SK-N-SH (cell line): ENCODE results near the gene EXOC8. TPM values are rescaled to one million over a fixed set of nuclear protein-coding genes. Genes with fewer than 3 reads are reported as not detected.
"Not testable (repeated sequence)": the region's sequence is repeated elsewhere in the genome, so short reads cannot be mapped to it uniquely, and the experiment has no call there.

Experiments
- CTCF ChIA-PET: fragments of 300-600, 350-600 bp; formaldehyde crosslinking; extraction: SDS; loops from one replicate; lab custom pipeline; 2021; lab: Yijun Ruan, JAX
- POLR2A ChIA-PET: fragments of 350-600 bp; sonication (Branson Sonifier 250); formaldehyde crosslinking; extraction: SDS; loops from one replicate; lab custom pipeline; 2020; ENCODE audit warnings: antibody characterized with exemption, inconsistent platforms; lab: Yijun Ruan, JAX
- DNase-seq: peaks from one replicate; pipeline ENCODE4 v3.0.0; 2012
- H2AFZ ChIP-seq: fragments of 200-600 bp; sonication (generic); 2 replicates; pipeline ENCODE4 v1.8.1; 2016; ENCODE audit warnings: antibody characterized with exemption, mild to moderate bottlenecking, low read depth
- H3F3A ChIP-seq: fragments of 200-600 bp; sonication (generic); replicated peaks from 2 replicates; pipeline ENCODE3; 2016; ENCODE audit warnings: antibody characterized with exemption, mild to moderate bottlenecking; ENCODE audit not compliant: insufficient read depth
- H3K27ac ChIP-seq, 2 experiments: fragments of 200-500 bp in 1 of 2; fragments of 200-600 bp in 1 of 2; sonication (Bioruptor generic) in 1 of 2; sonication (generic), shearing (Covaris generic) in 1 of 2; 2 replicates each; pipeline versions ENCODE4 v1.5.1 to v1.6.1; 2014 to 2016; ENCODE audit warnings: low read depth in 2 of 2, inconsistent platforms in 1 of 2, low read length in 1 of 2, mild to moderate bottlenecking in 1 of 2, mixed read lengths in 1 of 2
- H3K27me3 ChIP-seq: fragments of 200-600 bp; sonication (generic), shearing (Covaris generic); 2 replicates; pipeline ENCODE4 v1.6.1; 2016; ENCODE audit warnings: mixed run types; ENCODE audit not compliant: insufficient read depth
- H3K36me3 ChIP-seq, 2 experiments: fragments of 200-500 bp in 1 of 2; fragments of 200-600 bp in 1 of 2; sonication (Bioruptor generic) in 1 of 2; sonication (generic) in 1 of 2; replicated peaks in 1 of 2; 2 replicates each; pipeline versions ENCODE3 to v1.5.1; 2014 to 2016; ENCODE audit warnings: low read length in 1 of 2, mild to moderate bottlenecking in 1 of 2; ENCODE audit not compliant: insufficient read depth in 2 of 2, control insufficient read depth in 1 of 2
- H3K4me1 ChIP-seq, 2 experiments: fragments of 200-500 bp in 1 of 2; fragments of 200-600 bp in 1 of 2; sonication (Bioruptor generic) in 1 of 2; sonication (generic), shearing (Covaris generic) in 1 of 2; 2 replicates each; pipeline versions ENCODE4 v1.5.1 to v1.6.1; 2014 to 2016; ENCODE audit warnings: low read depth in 1 of 2, low read length in 1 of 2, mixed run types in 1 of 2; ENCODE audit not compliant: insufficient read depth in 2 of 2, control insufficient read depth in 1 of 2
- H3K4me2 ChIP-seq: fragments of 200-600 bp; sonication (generic), shearing (Covaris generic); 2 replicates; pipeline ENCODE4 v1.6.1; 2017; ENCODE audit warnings: mixed run types
- H3K4me3 ChIP-seq, 2 experiments: fragments of 200-500 bp in 1 of 2; fragments of 200-600 bp in 1 of 2; sonication (Bioruptor generic) in 1 of 2; sonication (generic), shearing (Covaris generic) in 1 of 2; 2 replicates each; pipeline versions ENCODE4 v1.5.1 to v1.8.1; 2014 to 2016; ENCODE audit warnings: low read depth in 2 of 2, inconsistent platforms in 1 of 2, low read length in 1 of 2, mild to moderate bottlenecking in 1 of 2, mixed read lengths in 1 of 2, moderate library complexity in 1 of 2
- H3K79me2 ChIP-seq: fragments of 200-600 bp; sonication (generic); 2 replicates; pipeline ENCODE4 v1.8.1; 2017; ENCODE audit warnings: mild to moderate bottlenecking; ENCODE audit not compliant: insufficient read depth
- H3K9ac ChIP-seq: fragments of 200-600 bp; sonication (generic); 2 replicates; pipeline ENCODE4 v1.6.1; 2017; ENCODE audit warnings: mixed run types
- H3K9me2 ChIP-seq: fragments of 200-600 bp; sonication (generic); 2 replicates; pipeline ENCODE4 v1.6.1; 2017; ENCODE audit warnings: mixed run types
- H3K9me3 ChIP-seq: fragments of 200-600 bp; sonication (generic); 2 replicates; pipeline ENCODE4 v1.6.1; 2017; ENCODE audit warnings: mixed run types, mild to moderate bottlenecking, moderate library complexity
- H4K20me1 ChIP-seq: fragments of 200-600 bp; sonication (generic); 2 replicates; pipeline ENCODE4 v1.6.1; 2017; ENCODE audit warnings: mild to moderate bottlenecking, mixed run types; ENCODE audit not compliant: insufficient read depth
- CTCF ChIP-seq: fragments of 200-600 bp; sonication (generic); IDR thresholded peaks from 2 replicates; pipeline ENCODE4 v1.6.1; 2017; ENCODE audit warnings: antibody characterized with exemption, mild to moderate bottlenecking, moderate library complexity
- NRF1 ChIP-seq: IDR thresholded peaks from 2 replicates; pipeline ENCODE4 v1.6.1; 2012; ENCODE audit warnings: low read depth, mild to moderate bottlenecking, low read length
- POLR2AphosphoS5 ChIP-seq: IDR thresholded peaks from 2 replicates; pipeline ENCODE4 v1.6.1; 2012; ENCODE audit warnings: low read depth, low read length
- RAD21 ChIP-seq: IDR thresholded peaks from 2 replicates; pipeline ENCODE4 v1.6.1; 2012; ENCODE audit warnings: mild to moderate bottlenecking, low read length
- RCOR1 ChIP-seq: fragments of 150-350 bp; IDR thresholded peaks from 2 replicates; pipeline ENCODE4 v1.6.1; 2017; ENCODE audit warnings: antibody characterized with exemption, low read length
- RFX5 ChIP-seq: IDR thresholded peaks from 2 replicates; pipeline ENCODE4 v1.6.1; 2012; ENCODE audit warnings: mild to moderate bottlenecking, improper control_type of control experiment, low read length
- RXRA ChIP-seq: IDR thresholded peaks from 2 replicates; pipeline ENCODE4 v1.4.0; 2012; ENCODE audit warnings: low read depth, mild to moderate bottlenecking, borderline replicate concordance
- TCF12 ChIP-seq: IDR thresholded peaks from 2 replicates; pipeline ENCODE4 v1.4.0; 2012
- USF1 ChIP-seq: IDR thresholded peaks from 2 replicates; pipeline ENCODE4 v1.4.0; 2012; ENCODE audit warnings: low read depth, borderline replicate concordance
- YY1 ChIP-seq: IDR thresholded peaks from 2 replicates; pipeline ENCODE4 v1.4.0; 2012; ENCODE audit warnings: low read depth, mild to moderate bottlenecking
- ZBTB33 ChIP-seq: IDR thresholded peaks from 2 replicates; pipeline ENCODE4 v1.4.0; 2012; ENCODE audit warnings: low read depth, borderline replicate concordance
- WGBS: methylation state at CpG from one replicate; pipeline ENCODE4 v1.1.6; 2017; ENCODE audit warnings: low lambda C conversion rate; 5-methylcytosine and 5-hydroxymethylcytosine counted together
- polyA plus RNA-seq, 3 experiments: library from polyadenylated mRNA; depleted of rRNA; stranded (reverse); fragments of >200 nt; gene quantifications; 2 replicates each; pipeline ENCODE4 v1.2.3, GENCODE V29; 2012

Gene EXOC8
- polyA plus RNA-seq, 1 of the 3 experiments (the other 2 are of a cell fraction): 2.1 TPM

- H3K4me3 ChIP-seq, H3K27ac ChIP-seq, H3K9me3 ChIP-seq, H3K27me3 ChIP-seq, H3K9me2 ChIP-seq, H3K4me2 ChIP-seq, H4K20me1 ChIP-seq, POLR2A ChIA-PET, H3K9ac ChIP-seq, DNase-seq, H2AFZ ChIP-seq, H3K4me1 ChIP-seq, H3F3A ChIP-seq: not testable (repeated sequence)
- peaks cover 20% of the 10 kb centered on the region; the same call in 1 of the 2 replicates for H3K79me2 ChIP-seq
- CTCF ChIA-PET: interaction anchor here (1.4 to 2.2 kb wide), 3 partner anchors 9 to 408 kb away, joined by 3 to 12 read pairs (median 6); partner anchors contain the start of gene SPRTN
- H3K36me3 ChIP-seq: peaks cover 50 to 59% of the 10 kb centered on the region in 2 experiments
- WGBS: 100% methylated on average over 1 of the region's 1 CpG
Measured at GRCh38 chr1:231348856-231349255, 11.2 kb upstream of the EXOC8 start.

GRCh38 chr1:231348442-231348841 lies 10.8 kb upstream of the EXOC8 start:
- Histone ChIP-seq H3K4me2 (no peak overlapping the region), H3K79me2 (peaks cover 24% of the 10 kb centered on the region), H2AFZ (no peak overlapping the region), H3K4me3 (no peak overlapping the region), H3K36me3 (peaks cover 48 to 59% of the 10 kb centered on the region in 2 experiments), H4K20me1 (no peaks in the 10 kb centered on the region), H3K4me1 (no peaks in the 10 kb centered on the region), H3K9me3 (no peaks in the 10 kb centered on the region), H3K9me2 (no peaks in the 10 kb centered on the region), H3K27me3 (no peaks in the 10 kb centered on the region), H3F3A (peaks cover 6% of the 10 kb centered on the region), H3K27ac (no peak overlapping the region), H3K9ac (no peak overlapping the region)
- WGBS: 98% methylated on average over 4 of the region's 4 CpGs
- POLR2A ChIA-PET: no interaction called here
- CTCF ChIA-PET: interaction anchor here (1.7 to 2.2 kb wide), 2 partner anchors 9 to 10 kb away, joined by 6 to 12 read pairs; partner anchors contain the start of gene SPRTN
- no peak for DNase-seq
- TF ChIP-seq TCF12 (no peak), CTCF (no peak), RFX5 (no peak), RAD21 (no peak), YY1 (no peak), USF1 (no peak), RCOR1 (no peak), ZBTB33 (no peak), RXRA (no peak), POLR2AphosphoS5 (no peak), NRF1 (no peak)
